Parathyroid adenoma (tissue), 2 donors: ENCODE measurements around the gene REPIN1.

Experiments used
- H2AFZ ChIP-seq: fragments of 300-600 bp; sonication (generic); one replicate; pipeline ENCODE4 v1.7.0; 2017; ENCODE audit warnings: antibody characterized with exemption, mild to moderate bottlenecking
- H3K27ac ChIP-seq: fragments of 300-600 bp; sonication (generic); one replicate; pipeline ENCODE4 v1.7.0; 2017
- H3K27me3 ChIP-seq: fragments of 300-600 bp; sonication (generic); one replicate; pipeline ENCODE4 v1.7.0; 2017; ENCODE audit warnings: low read length; ENCODE audit not compliant: control insufficient read depth, insufficient read depth
- H3K36me3 ChIP-seq: fragments of 300-600 bp; sonication (generic); one replicate; pipeline ENCODE4 v1.7.0; 2017; ENCODE audit warnings: low read length; ENCODE audit not compliant: control insufficient read depth, insufficient read depth
- H3K4me1 ChIP-seq: fragments of 300-600 bp; sonication (generic); one replicate; pipeline ENCODE4 v1.7.0; 2017; ENCODE audit warnings: control low read depth
- H3K4me2 ChIP-seq: fragments of 300-600 bp; sonication (generic); one replicate; pipeline ENCODE4 v1.7.0; 2017; ENCODE audit warnings: low read length
- H3K4me3 ChIP-seq: fragments of 300-600 bp; sonication (generic); one replicate; pipeline ENCODE4 v1.7.0; 2017; ENCODE audit warnings: low read depth, low read length
- H3K79me2 ChIP-seq: fragments of 300-600 bp; sonication (generic); one replicate; pipeline ENCODE4 v1.7.0; 2017; ENCODE audit warnings: control low read depth
- H3K9ac ChIP-seq: fragments of 300-600 bp; sonication (generic); one replicate; pipeline ENCODE4 v1.7.0; 2017; ENCODE audit warnings: mild to moderate bottlenecking
- H3K9me3 ChIP-seq: fragments of 300-600 bp; sonication (generic); one replicate; pipeline ENCODE4 v1.7.0; 2017; ENCODE audit warnings: low read length; ENCODE audit not compliant: control insufficient read depth
- CTCF ChIP-seq: fragments of 300-600 bp; sonication (generic); IDR thresholded peaks from one replicate; pipeline ENCODE4 v1.7.0; 2017; ENCODE audit warnings: antibody characterized with exemption, mild to moderate bottlenecking
- donor health status: primary hyperparathyroidism.

REPIN1 gene

DNA sequence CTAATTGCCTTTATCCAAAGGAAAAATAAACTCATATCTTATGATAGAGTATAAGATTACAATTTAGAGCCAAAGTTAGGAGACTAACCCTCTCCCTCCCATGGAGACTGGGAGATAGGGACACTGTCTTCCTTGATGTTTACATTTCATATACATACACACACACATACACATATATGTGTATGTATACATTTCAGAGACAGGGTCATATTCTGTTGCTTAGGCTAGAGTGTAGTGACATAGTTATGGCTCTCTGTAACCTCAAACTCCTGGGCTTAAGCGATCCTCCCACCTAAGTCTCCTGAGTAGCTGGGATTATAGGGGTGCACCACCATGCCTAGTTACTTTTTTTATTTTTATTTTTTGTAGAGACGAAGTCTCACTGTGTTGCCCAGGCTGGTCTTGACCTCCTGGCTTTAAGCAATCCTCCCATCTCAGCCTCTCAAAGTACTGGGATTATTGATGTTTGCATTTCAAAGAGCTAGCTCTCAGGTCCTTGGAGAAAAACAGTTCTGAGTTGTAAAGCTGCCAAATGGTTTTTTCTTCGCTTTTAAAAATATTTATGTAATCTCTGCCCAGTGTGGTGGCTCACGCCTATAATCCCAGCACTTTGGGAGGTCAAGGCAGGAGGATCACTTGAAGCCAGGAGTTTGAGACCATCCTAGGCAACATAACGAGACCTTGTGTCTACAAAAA lies 8.1 kb upstream of the REPIN1 start:
- no peak overlapping the region for H2AFZ ChIP-seq
- no peak for TF ChIP-seq CTCF
- no peaks in the 10 kb centered on the region for H3K9me3 ChIP-seq
- H3K4me3 ChIP-seq = no peak overlapping the region
- no peaks in the 10 kb centered on the region for H3K4me1 ChIP-seq
- no peak overlapping the region for H3K27ac ChIP-seq
- H3K36me3 ChIP-seq = no peaks in the 10 kb centered on the region
- no peak overlapping the region for H3K9ac ChIP-seq
- no peaks in the 10 kb centered on the region for H3K79me2 ChIP-seq
- H3K4me2 ChIP-seq = no peak overlapping the region
- no peaks in the 10 kb centered on the region for H3K27me3 ChIP-seq

GRCh38 chr7:150361402-150361801 lies 7.2 kb upstream of the REPIN1 start:
- no peak for TF ChIP-seq CTCF
- Histone ChIP-seq H3K4me2 (no peak overlapping the region), H3K27ac (no peak overlapping the region), H3K4me1 (no peaks in the 10 kb centered on the region), H3K4me3 (no peak overlapping the region), H2AFZ (no peak overlapping the region), H3K9ac (no peak overlapping the region), H3K9me3 (no peaks in the 10 kb centered on the region), H3K79me2 (no peaks in the 10 kb centered on the region), H3K27me3 (no peaks in the 10 kb centered on the region), H3K36me3 (no peaks in the 10 kb centered on the region)

DNA sequence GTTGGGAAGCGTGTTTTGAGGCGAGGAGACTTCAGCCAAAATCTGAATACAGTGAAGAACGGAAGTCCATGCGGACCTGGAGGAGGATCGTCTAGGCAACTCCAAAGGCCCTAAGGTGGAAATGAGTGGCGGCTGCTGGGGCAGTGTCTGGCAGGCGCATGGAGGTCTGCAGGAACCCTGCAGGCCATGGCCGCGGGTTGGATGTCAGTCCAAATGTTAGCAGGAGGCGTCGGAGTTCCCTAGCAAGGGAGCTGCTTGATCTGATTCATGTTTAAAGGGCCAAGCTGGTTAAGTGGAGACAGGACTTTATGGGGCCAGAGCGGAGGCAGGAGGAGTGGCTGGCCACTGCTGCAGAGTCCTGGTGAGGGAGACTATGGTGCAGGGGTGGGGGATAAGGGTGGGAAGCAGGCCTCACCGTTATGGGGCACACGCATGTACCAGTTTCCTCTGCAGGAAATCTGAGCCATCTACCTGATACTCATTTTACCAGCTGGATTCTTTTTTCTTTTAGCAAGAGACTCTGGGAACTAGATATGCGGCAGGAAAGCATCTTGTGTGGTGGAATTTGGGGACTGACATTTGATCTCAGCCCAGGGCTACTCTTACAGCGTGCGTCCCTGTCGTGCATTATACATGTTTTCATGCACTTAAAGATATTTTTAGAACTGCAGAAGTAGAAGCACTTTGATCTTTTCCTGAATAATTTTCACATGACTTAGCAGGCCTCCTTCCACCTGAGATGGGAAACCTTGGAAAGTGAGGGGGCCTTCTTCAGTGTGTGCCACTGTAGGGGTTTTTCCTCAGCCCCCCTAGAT lies 6.6 kb upstream of the REPIN1 start:
- no peaks in the 10 kb centered on the region for H3K4me1 ChIP-seq
- no peaks in the 10 kb centered on the region for H3K36me3 ChIP-seq
- H3K27me3 ChIP-seq = no peaks in the 10 kb centered on the region
- no peak overlapping the region for H3K4me2 ChIP-seq
- H3K9me3 ChIP-seq = no peaks in the 10 kb centered on the region
- TF ChIP-seq CTCF = no peak
- H2AFZ ChIP-seq = no peak overlapping the region
- H3K27ac ChIP-seq = no peak overlapping the region
- H3K4me3 ChIP-seq = no peak overlapping the region
- no peak overlapping the region for H3K9ac ChIP-seq
- no peaks in the 10 kb centered on the region for H3K79me2 ChIP-seq

GRCh38 chr7:150363370-150363769 lies 5.3 kb upstream of the REPIN1 start:
- TF ChIP-seq CTCF = no peak
- Histone ChIP-seq H3K27me3 (no peaks in the 10 kb centered on the region), H3K9ac (no peak overlapping the region), H3K4me3 (no peak overlapping the region), H3K79me2 (no peaks in the 10 kb centered on the region), H3K4me1 (peaks cover 3% of the 10 kb centered on the region), H3K9me3 (no peaks in the 10 kb centered on the region), H3K4me2 (no peak overlapping the region), H2AFZ (no peak overlapping the region), H3K27ac (no peak overlapping the region), H3K36me3 (no peaks in the 10 kb centered on the region)
